Gastroesophageal sphincter (tissue), 4 donors: ENCODE measurements around the gene AGRN. TPM values are rescaled to one million over a fixed set of nuclear protein-coding genes. Genes with fewer than 3 reads are reported as not detected.

Experiments
- ATAC-seq: fragments of 150-250 bp; one replicate; pipeline ENCODE4 v1.9.1; 2016; ENCODE audit warnings: mild to moderate bottlenecking, moderate library complexity
- H3K27ac ChIP-seq, 4 donors: fragments of 200-600 bp; sonication (generic) in 3 of 4; 1 replicate in 3 of 4; 2 replicates in 1 of 4; pipeline ENCODE4 v1.5.1; 2016 to 2019
- H3K27me3 ChIP-seq: fragments of 200-600 bp; sonication (generic); one replicate; pipeline ENCODE4 v1.5.1; 2019
- H3K36me3 ChIP-seq, 2 donors: fragments of 200-600 bp; sonication (generic); one replicate each; pipeline ENCODE4 v1.5.1; 2019; ENCODE audit warnings: control low read depth in 1 of 2
- H3K4me1 ChIP-seq, 3 donors: fragments of 200-600 bp; sonication (generic); 1 replicate in 2 of 3; 2 replicates in 1 of 3; pipeline ENCODE4 v1.5.1; 2016 to 2019; ENCODE audit warnings: control low read depth in 2 of 3
- H3K4me3 ChIP-seq, 2 donors: fragments of 200-600 bp; sonication (generic); one replicate each; pipeline ENCODE4 v1.5.1; 2019; ENCODE audit warnings: mild to moderate bottlenecking in 1 of 2, moderate library complexity in 1 of 2
- H3K9me3 ChIP-seq, 3 donors: fragments of 200-600 bp; sonication (generic); one replicate each; pipeline ENCODE4 v1.5.1; 2017 to 2019; ENCODE audit warnings: control low read depth in 2 of 3
- CTCF ChIP-seq, 4 experiments: fragments of 200-600 bp in 2 of 4; fragments of 450-650 bp in 2 of 4; sonication (generic) in 1 of 4; IDR thresholded peaks; one replicate each; pipeline ENCODE4 v1.5.1; 2017 to 2019; ENCODE audit warnings: antibody characterized with exemption in 4 of 4, mild to moderate bottlenecking in 2 of 4, moderate library complexity in 2 of 4
- EP300 ChIP-seq: sonication (generic); formaldehyde crosslinking; IDR thresholded peaks from one replicate; pipeline ENCODE4 v1.6.1; 2017; ENCODE audit warnings: antibody characterized with exemption, mild to moderate bottlenecking
- POLR2A ChIP-seq, 2 donors: fragments of 450-650 bp; IDR thresholded peaks; one replicate each; pipeline ENCODE4 v1.6.1; 2017; ENCODE audit warnings: antibody characterized with exemption in 2 of 2, mild to moderate bottlenecking in 2 of 2, moderate library complexity in 1 of 2
- POLR2AphosphoS5 ChIP-seq: sonication (generic); formaldehyde crosslinking; IDR thresholded peaks from one replicate; pipeline ENCODE4 v1.6.1; 2017; ENCODE audit warnings: antibody characterized with exemption
- whole genome bisulfite sequencing, 2 donors: methylation state at CpG; one replicate each; pipeline ENCODE4 v1.1.5; 2018; ENCODE audit warnings: low coverage in 1 of 2; 5-methylcytosine and 5-hydroxymethylcytosine counted together
- total RNA-seq, 4 donors: library from RNA; depleted of rRNA; stranded (reverse); fragments of >200 nt; gene quantifications; one replicate each; pipeline ENCODE4 v1.1.0, GENCODE V29; 2016

Gene AGRN
- total RNA-seq, 4 donors from 2014 or later, result 18.0 to 33.6 (median 23.5) TPM

DNA sequence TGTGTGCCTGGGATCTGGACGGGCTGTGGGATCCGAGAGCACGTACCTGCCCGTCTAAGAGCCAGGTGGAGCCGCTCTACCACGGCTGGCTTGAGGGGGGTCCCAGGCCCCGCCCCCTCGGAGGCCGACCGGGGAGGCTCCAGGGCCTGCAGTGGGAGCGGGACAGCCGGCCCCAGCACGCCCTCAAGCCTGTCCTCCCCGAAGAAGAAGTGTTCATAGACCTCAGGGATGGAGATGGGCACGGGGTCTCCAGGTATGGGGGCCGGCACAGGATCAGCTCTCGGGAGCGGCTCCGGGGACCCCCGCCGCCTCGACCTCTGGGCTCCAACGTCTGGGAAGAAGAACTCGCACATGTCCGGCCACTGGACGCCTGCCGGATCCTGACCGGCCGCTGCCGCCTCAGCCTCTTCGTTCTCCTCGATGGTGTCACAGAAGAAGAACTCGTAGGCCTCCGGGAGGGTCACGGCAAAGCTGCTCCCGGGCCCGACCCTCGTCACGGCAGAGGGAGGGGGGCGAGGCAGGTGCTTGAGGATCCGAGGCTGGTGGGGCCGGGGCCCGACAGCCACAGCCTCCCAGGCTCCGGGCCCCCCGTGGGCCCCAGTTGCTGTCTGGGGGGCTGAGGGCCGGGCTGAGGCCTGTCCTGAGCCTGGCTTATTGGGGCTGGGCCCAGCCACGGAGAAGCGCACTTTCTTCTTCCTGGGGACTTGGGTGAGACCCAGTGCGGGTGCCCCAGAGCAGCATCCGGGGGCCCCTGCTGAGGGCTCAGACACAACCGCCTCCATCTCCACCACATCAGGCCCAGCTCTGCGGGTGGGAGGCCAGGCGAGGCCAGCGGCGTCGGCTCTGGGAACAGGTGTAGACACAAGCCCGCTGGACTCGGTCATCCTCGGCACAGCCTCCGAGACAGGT is 40.8 kb upstream of the AGRN start:
- peaks cover 74% of the 10 kb centered on the region for H3K27me3 ChIP-seq
- H3K4me3 ChIP-seq, result no peak overlapping the region

DNA sequence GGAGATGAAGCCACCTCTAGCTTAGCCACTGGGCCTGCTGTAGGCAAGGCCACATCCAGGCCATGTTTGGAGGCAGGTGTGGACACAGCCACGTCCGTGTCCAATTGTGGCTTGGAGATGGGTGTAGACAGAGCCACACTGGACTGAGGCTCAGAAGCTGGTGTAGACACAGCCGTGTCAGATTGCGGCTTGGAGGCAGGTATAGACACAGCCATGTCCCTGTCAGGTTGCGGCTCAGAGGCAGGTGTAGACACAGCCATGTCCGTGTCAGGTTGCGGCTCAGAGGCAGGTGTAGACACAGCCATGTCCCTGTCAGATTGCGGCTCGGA is 40.2 kb upstream of the AGRN start:
- 100% methylated on average over 4 of the region's 9 CpGs; no CpG with 5 or more reads in 1 of the 2 donors for WGBS, 2 donors
- peaks cover 0 to 22% (median 7%) of the 10 kb centered on the region in 3 donors for H3K4me1 ChIP-seq
- H3K4me3 ChIP-seq, result no peak overlapping the region
- ATAC-seq, result no peak
- no peaks in the 10 kb centered on the region for H3K9me3 ChIP-seq
- no peak overlapping the region for H3K27ac ChIP-seq
- H3K27me3 ChIP-seq, result peaks cover 74% of the 10 kb centered on the region
- no peaks in the 10 kb centered on the region for H3K36me3 ChIP-seq
- no peak for TF ChIP-seq EP300
- no peak for TF ChIP-seq CTCF (IDR thresholded peaks at IDR 0.05)
- no peak for TF ChIP-seq POLR2AphosphoS5
- TF ChIP-seq POLR2A (IDR thresholded peaks at IDR 0.05), result no peak

More for the DNA sequence above, 40.8 kb upstream of the AGRN start:
- H3K9me3 ChIP-seq, result no peaks in the 10 kb centered on the region
- H3K27ac ChIP-seq, result no peak overlapping the region
- TF ChIP-seq EP300 (no peak), POLR2A (IDR thresholded peaks at IDR 0.05) (no peak), CTCF (IDR thresholded peaks at IDR 0.05) (no peak), POLR2AphosphoS5 (no peak)
- H3K36me3 ChIP-seq, result no peaks in the 10 kb centered on the region
- H3K4me1 ChIP-seq, result peaks cover 0 to 18% (median 5%) of the 10 kb centered on the region in 3 donors
- no peak for ATAC-seq
- WGBS, 2 donors, result 100% methylated on average over 1 of the region's 60 CpGs; no CpG with 5 or more reads in 1 of the 2 donors

GRCh38 chr1:980137-980571 is 39.8 kb upstream of the AGRN start:
- Histone ChIP-seq H3K27me3 (peaks cover 74% of the 10 kb centered on the region), H3K9me3 (no peaks in the 10 kb centered on the region), H3K36me3 (no peaks in the 10 kb centered on the region), H3K27ac (no peak overlapping the region), H3K4me3 (no peak overlapping the region), H3K4me1 (peaks cover 0 to 22% (median 7%) of the 10 kb centered on the region in 3 donors)
- TF ChIP-seq EP300 (no peak), CTCF (IDR thresholded peaks at IDR 0.05) (no peak), POLR2AphosphoS5 (no peak), POLR2A (IDR thresholded peaks at IDR 0.05) (no peak)
- 65% methylated on average over 4 of the region's 13 CpGs; no CpG with 5 or more reads in 1 of the 2 donors for WGBS, 2 donors
- ATAC-seq, result no peak

GRCh38 chr1:980602-981395 is 39.1 kb upstream of the AGRN start:
- Histone ChIP-seq H3K27me3 (peaks cover 74% of the 10 kb centered on the region), H3K36me3 (no peaks in the 10 kb centered on the region), H3K4me1 (peaks cover 0 to 15% (median 7%) of the 10 kb centered on the region in 3 donors), H3K4me3 (no peak overlapping the region), H3K9me3 (no peaks in the 10 kb centered on the region), H3K27ac (no peak overlapping the region)
- no peak for ATAC-seq
- 77% methylated on average over 8 of the region's 35 CpGs; no CpG with 5 or more reads in 1 of the 2 donors for whole genome bisulfite sequencing, 2 donors
- TF ChIP-seq CTCF (IDR thresholded peaks at IDR 0.05), result no peak
- TF ChIP-seq POLR2AphosphoS5, result no peak
- no peak for TF ChIP-seq POLR2A (IDR thresholded peaks at IDR 0.05)
- no peak for TF ChIP-seq EP300
